HG02973 (cell line): ENCODE results near the gene VKORC1L1.
"Not testable (repeated sequence)": the region's sequence is repeated elsewhere in the genome, so short reads cannot be mapped to it uniquely, and the experiment has no call there.

ENCODE experiments used
- ATAC-seq: cut with Tn5 transposase; IDR thresholded peaks from one replicate; pipeline ENCODE4 v1.9.1; 2021; ENCODE audit warnings: moderate library complexity; ENCODE audit not compliant: unreplicated experiment

The VKORC1L1 gene

GRCh38 chr7:65975814-65976445 lies 103.1 kb downstream of the VKORC1L1 start:
- ATAC-seq: no peak

- ATAC-seq: no peak
These were observed 103.9 kb downstream of the VKORC1L1 start for GRCh38 chr7:65976659-65977196.

DNA sequence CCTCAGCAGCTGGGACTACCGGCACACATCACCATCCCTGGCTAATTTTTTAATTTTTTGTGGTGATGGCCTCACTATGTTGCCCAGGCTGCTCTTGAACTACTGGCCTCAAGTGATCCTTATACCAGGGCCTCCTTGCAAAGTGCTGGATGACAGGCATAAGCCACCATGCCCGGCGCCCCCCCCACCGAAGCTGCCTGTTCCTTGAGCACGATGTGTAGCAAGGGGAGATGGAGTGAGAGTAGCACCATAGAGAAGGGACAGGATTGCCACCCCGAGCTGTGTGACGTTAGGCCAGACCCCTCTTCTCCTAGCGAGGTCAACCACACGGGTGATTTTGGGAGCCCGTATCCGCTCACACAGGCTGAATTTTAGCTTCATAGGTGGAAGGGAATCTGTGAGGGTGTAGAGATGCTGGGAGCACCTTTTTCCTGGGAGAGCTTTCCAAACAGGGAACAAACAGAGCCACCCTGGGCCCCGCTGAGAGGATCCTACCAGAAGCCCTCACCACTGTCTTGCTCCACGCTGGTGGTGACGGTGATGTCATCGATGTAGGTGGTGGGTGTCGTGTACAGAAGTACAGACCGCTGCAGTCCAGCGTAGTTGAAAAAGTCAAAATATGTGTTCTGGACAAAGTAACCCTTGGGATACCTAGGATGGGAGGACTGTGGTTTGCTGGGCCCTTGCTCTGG lies 106.2 kb downstream of the VKORC1L1 start:
- ATAC-seq: no peak

- no peak for ATAC-seq
These were observed 107.0 kb downstream of the VKORC1L1 start for GRCh38 chr7:65979583-65980477.

- peak; percentile 80 for ATAC-seq
These were observed 107.8 kb downstream of the VKORC1L1 start for GRCh38 chr7:65980478-65981250.

DNA sequence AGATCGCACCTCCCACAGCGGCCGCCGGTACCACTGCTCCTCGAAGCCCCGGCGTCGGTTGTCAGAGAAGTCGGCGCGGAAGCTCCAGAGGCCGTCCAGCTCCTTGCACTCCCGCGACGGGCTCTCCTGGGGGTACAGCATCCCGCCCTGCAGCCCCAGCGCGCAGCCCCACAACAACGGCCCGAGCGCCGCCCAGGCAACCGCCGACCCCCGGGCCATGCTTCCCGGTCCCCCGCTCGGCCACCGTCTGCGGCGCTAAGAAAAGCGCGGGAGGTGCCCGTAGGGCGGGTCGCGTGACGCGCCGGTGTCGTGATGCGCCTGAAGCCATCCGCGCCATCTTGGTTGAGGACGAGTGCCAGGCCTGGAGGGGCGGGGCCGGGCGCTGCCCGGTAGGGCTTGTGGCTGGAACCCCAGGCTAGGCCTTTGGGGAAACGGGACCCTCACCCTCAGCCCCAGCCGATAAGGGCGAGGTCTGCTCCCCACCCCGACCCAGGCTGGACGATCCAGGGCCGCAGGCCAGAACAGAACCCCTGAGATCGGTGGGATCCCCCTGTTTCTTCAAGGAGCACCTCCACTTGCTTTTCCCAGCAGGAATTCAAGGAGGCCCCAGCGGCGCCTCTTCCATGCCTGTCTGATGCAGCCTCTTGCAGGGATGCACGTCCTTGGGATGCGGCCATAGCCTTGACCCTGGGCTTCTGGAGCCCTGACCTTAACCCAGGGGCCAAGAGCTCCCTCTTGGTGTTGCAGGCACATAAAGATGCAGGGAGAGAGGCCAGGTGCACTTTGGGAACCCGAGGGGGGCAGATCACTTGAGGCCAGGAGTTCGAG lies 109.3 kb downstream of the VKORC1L1 start, which contains the start of gene GUSB:
GUSB (minus strand) TSS at position 249 of the 828 bp plus-strand sequence; CDS start at position 219, 30 bp downstream.
- ATAC-seq: peak; percentile 70

DNA sequence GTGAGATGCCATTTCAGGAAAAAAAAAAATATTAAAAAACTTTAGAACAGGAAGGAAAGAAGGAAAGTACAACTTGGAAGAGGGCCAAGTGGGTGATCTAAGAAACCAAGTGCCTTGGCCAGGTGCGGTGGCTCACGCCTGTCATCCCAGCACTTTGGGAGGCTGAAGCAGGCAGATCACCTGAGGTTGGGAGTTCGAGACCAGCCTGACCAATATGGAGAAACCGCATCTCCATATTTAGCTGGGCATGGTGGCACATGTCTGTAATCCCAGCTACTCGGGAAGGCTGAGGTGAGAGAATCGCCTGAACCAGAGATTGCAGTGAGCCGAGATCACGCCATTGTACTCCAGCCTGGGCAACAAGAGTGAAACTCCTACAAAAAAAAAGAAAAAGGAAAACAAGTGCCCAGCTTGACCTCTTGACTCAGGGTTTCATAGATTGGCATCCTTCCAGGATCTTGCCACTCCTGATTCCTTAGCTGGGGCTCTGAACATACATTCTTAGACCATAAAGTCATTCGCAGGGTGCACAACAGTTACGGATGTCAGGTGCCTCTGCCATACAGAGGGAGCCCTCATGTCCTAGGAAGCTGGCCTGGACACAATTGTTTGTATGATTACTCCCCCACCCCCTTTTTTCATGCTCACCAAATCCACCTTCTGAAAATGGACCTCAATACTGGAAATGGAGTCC lies 111.2 kb downstream of the VKORC1L1 start:
- no peak for ATAC-seq

DNA sequence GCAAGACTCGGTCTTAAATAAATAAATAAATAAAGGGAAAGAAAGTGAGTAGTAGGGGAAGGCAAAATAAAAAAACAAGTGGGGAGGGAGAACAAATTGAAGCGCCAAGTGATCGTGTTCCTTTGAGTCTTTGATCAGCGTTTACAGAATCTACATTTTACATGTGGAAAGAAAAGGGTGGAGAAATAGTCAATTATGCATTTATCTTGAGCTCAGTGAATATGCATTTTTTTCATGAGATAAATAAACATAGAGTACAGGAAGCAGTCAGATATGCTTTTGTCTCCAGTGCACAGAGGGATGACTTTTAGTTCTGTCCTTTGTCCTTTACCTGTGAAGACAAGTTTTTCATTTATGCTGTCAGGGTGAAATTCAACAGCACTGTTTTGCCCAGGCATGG lies 115.2 kb downstream of the VKORC1L1 start:
- no peak for ATAC-seq

- ATAC-seq: not testable (repeated sequence)
These were observed 115.6 kb downstream of the VKORC1L1 start for GRCh38 chr7:65988503-65988902.

GRCh38 chr7:65989694-65990080 lies 116.8 kb downstream of the VKORC1L1 start:
- ATAC-seq: no peak

DNA sequence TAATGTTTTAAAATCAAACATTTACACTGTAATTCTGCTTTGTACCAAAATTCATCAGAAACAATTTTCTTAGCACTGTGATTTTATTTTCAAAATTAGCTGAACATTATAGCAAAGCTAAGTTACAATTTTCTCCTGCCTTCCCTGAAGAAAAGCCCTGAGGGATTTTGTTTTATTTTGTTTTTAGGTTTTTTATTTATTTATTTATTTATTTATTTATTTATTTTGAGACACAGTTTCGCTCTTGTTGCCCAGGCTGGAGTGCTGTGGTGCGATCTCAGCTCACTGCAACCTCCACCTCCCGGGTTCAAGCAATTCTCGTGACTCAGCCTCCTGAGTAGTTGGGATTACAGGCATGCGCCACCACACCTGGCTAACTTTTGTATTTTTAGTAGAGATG lies 119.0 kb downstream of the VKORC1L1 start:
- not testable (repeated sequence) for ATAC-seq

GRCh38 chr7:65992526-65992925 lies 119.7 kb downstream of the VKORC1L1 start:
- no peak for ATAC-seq

DNA sequence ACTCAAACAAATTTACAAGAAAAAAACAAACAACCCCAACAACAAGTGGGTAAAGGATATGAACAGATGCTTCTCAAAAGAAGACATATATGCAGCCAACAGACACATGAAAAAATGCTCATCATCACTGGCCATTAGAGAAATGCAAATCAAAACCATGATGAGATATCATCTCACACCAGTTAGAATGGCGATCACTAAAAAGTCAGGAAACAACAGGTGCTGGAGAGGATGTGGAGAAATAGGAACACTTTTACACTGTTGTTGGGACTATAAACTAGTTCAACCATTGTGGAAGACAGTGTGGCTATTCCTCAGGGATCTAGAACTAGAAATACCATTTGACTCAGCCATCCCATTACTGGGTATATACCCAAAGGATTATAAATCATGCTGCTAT lies 122.1 kb downstream of the VKORC1L1 start:
- not testable (repeated sequence) for ATAC-seq

DNA sequence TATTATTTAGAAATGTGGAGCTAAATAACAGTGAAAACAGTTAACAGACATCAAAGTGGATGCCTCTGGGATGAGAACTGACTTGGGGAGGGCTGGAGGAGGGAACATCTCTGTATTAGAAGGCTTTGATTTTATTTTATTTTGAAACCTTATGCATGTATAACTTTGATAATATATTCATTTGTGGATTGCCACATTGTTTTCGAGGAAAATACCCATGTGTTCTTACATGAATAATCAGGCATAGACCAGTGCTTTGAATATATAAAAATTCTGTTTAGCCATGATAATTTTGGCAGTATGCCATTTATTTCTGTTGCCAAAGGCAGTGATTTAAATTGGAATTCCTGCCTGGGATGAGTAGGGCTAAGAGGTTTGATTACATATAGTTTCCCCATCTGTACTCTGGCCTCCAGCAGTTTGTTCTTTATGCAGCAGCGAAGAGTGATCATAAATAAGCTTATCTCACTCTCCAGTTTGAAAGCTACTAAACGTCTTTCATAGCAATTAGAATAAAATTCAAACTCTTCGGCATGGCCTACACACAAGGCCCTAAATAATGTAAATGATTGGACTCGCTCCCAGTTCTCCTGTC lies 128.0 kb downstream of the VKORC1L1 start:
- ATAC-seq: not testable (repeated sequence)

DNA sequence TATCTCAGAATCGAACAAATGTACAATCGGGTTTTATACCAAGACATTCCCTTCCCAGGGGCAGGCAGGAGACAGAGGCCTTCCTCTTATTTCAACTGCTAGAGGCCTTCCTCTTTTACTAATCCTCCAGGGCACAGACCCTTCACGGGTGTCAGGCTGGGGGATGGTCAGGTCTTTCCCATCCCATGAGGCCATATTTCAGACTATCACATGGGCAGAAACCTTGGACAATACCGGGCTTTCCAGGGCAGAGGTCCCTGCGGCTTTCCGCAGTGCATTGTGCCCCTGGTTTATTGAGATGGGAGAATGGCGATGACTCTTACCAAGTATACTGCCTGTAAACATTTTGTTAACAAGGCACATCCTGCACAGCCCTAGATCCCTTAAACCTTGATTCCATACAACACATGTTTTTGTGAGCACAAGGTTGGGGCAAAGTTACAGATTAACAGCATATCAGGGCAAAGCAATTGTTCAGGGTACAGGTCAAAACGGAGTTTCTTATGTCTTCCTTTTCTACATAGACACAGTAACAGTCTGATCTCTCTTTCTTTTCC lies 132.3 kb downstream of the VKORC1L1 start:
- ATAC-seq: not testable (repeated sequence)

- ATAC-seq: no peak
These were observed 134.4 kb downstream of the VKORC1L1 start for GRCh38 chr7:66007232-66007631.
